Cardiac fibroblast (primary cell): ENCODE data around the gene OOSP1.

Experiments used
- DNase-seq, 2 donors: peaks; one replicate each; pipeline versions ENCODE4 v3.0.0 to v3.0.0-alpha.2; 2010; ENCODE audit warnings: low read depth in 2 of 2
- H3K4me3 ChIP-seq, 2 donors: replicated peaks in 1 of 2; 1 replicate in 1 of 2; 2 replicates in 1 of 2; pipeline ENCODE4 v1.5.1; 2011; ENCODE audit warnings: low read depth in 2 of 2, low read length in 2 of 2, mild to moderate bottlenecking in 2 of 2, moderate library complexity in 1 of 2
- CTCF ChIP-seq: IDR thresholded peaks from one replicate; pipeline ENCODE4 v1.5.1; 2011; ENCODE audit warnings: low read depth, mild to moderate bottlenecking, low read length, inconsistent platforms

Gene OOSP1

GRCh38 chr11:59938718-59939117 lies 486 bp downstream of the OOSP1 start:
- H3K4me3 ChIP-seq, result no peak overlapping the region
- no peak for TF ChIP-seq CTCF
- no peak for DNase-seq

- no peak for TF ChIP-seq CTCF
- DNase-seq, result no peak
- no peak overlapping the region for H3K4me3 ChIP-seq
Measured at GRCh38 chr11:59939482-59939881, 1.2 kb downstream of the OOSP1 start.

GRCh38 chr11:59941091-59941490 lies 2.9 kb downstream of the OOSP1 start:
- DNase-seq, result no peak
- H3K4me3 ChIP-seq, result no peak overlapping the region
- no peak for TF ChIP-seq CTCF

- H3K4me3 ChIP-seq, result no peak overlapping the region
- TF ChIP-seq CTCF, result no peak
- DNase-seq, result no peak
Measured at GRCh38 chr11:59943997-59944714, 5.9 kb downstream of the OOSP1 start.

GRCh38 chr11:59944720-59945119 lies 6.5 kb downstream of the OOSP1 start:
- no peak for TF ChIP-seq CTCF
- no peak for DNase-seq
- H3K4me3 ChIP-seq, result no peak overlapping the region

- no peak for TF ChIP-seq CTCF
- H3K4me3 ChIP-seq, result no peak overlapping the region
- DNase-seq, result no peak
Measured at GRCh38 chr11:59953463-59954218, 15.4 kb downstream of the OOSP1 start.
